ENCODE results near the gene SLC39A12.

SLC39A12 gene

GRCh38 chr10:18086746-18087145 lies 135.0 kb downstream of the SLC39A12 start:
- TF ChIP-seq SIN3A (IDR thresholded peaks at IDR 0.05; ENCODE audit: borderline replicate concordance, insufficient read depth, low read length) (no peak), POLR2AphosphoS5 (IDR thresholded peaks at IDR 0.05; ENCODE audit: low read depth, low read length) (no peak), FOXP2 (optimal IDR thresholded peaks at IDR 0.05; ENCODE audit: borderline replicate concordance, extremely low read depth, extremely low read length, insufficient read depth) (no peak), TAF1 (IDR thresholded peaks at IDR 0.05; ENCODE audit: borderline replicate concordance, insufficient read depth, low read length) (no peak), REST (IDR thresholded peaks at IDR 0.05; ENCODE audit: insufficient read depth in 1 of 2, low read depth in 2 of 2, low read length in 2 of 2) (no peak)

DNA sequence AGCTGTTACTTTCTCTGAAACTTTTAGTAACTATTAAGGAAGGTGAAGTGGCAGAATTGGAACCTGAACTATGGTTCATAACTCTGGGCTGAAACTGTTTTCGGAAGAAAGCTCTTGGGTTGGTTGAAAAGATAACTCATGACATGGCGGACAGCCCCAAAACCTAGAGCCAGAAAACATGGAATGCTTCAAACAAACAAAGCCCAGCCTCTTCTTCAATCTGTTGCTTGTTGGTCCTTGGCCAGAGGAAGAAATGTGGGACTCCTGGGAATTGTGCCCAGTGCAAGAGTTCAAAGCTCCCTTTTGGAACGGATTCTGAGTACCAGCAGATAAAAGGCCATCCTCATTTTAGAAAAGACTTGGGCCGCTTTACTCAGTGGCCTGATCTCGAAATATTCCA lies 135.6 kb downstream of the SLC39A12 start:
- no peak for TF ChIP-seq SIN3A (IDR thresholded peaks at IDR 0.05; ENCODE audit: borderline replicate concordance, insufficient read depth, low read length)
- no peak for TF ChIP-seq FOXP2 (optimal IDR thresholded peaks at IDR 0.05; ENCODE audit: borderline replicate concordance, extremely low read depth, extremely low read length, insufficient read depth)
- TF ChIP-seq TAF1 (IDR thresholded peaks at IDR 0.05; ENCODE audit: borderline replicate concordance, insufficient read depth, low read length), result no peak
- no peak for TF ChIP-seq REST (IDR thresholded peaks at IDR 0.05; ENCODE audit: insufficient read depth in 1 of 2, low read depth in 2 of 2, low read length in 2 of 2)
- TF ChIP-seq POLR2AphosphoS5 (IDR thresholded peaks at IDR 0.05; ENCODE audit: low read depth, low read length), result no peak
